Coronary artery (tissue), 2 donors: ENCODE results near the gene RANBP3.
"Not testable (repeated sequence)": the region's sequence is repeated elsewhere in the genome, so short reads cannot be mapped to it uniquely, and the experiment has no call there.

Experiments
- DNase-seq: peaks from one replicate; pipeline ENCODE4 v3.0.0-alpha.2; 2017; ENCODE audit warnings: low spot score
- H3K27ac ChIP-seq, 2 donors: fragments of 200-600 bp; sonication (generic); one replicate each; pipeline ENCODE4 v1.5.1; 2016 to 2019
- H3K4me3 ChIP-seq: fragments of 200-600 bp; sonication (generic); 2 replicates; pipeline ENCODE4 v1.5.1; 2016; ENCODE audit warnings: mild to moderate bottlenecking, moderate library complexity
- TF ChIP-seq, protein P1 (sequence below): fragments of 200-600 bp; sonication (generic); IDR thresholded peaks from one replicate; pipeline ENCODE4 v1.5.1; 2019; ENCODE audit warnings: antibody characterized with exemption

RANBP3 gene

DNA sequence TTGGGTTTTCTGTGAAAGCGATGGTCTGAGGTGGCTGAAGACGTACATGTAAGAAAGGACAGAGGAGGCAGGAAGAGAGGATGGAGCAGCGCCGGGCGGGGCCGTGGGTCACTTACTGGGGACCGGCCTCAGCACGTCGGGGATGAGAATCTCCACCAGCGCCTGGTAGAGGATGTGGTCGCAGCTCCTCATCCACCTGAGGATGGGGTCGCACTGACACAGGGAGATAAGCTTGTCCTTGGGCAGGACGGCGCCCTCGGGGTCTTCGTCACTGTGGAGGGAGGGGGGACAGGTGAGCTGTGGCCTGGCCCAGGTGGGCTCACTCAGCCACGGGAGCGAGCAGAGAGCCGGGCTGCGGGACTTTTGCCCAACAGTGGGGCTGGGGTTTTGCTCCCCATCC, 29.0 kb upstream of the RANBP3 start:
- TF ChIP-seq, protein P1, sequence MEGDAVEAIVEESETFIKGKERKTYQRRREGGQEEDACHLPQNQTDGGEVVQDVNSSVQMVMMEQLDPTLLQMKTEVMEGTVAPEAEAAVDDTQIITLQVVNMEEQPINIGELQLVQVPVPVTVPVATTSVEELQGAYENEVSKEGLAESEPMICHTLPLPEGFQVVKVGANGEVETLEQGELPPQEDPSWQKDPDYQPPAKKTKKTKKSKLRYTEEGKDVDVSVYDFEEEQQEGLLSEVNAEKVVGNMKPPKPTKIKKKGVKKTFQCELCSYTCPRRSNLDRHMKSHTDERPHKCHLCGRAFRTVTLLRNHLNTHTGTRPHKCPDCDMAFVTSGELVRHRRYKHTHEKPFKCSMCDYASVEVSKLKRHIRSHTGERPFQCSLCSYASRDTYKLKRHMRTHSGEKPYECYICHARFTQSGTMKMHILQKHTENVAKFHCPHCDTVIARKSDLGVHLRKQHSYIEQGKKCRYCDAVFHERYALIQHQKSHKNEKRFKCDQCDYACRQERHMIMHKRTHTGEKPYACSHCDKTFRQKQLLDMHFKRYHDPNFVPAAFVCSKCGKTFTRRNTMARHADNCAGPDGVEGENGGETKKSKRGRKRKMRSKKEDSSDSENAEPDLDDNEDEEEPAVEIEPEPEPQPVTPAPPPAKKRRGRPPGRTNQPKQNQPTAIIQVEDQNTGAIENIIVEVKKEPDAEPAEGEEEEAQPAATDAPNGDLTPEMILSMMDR, result no peak
- no peak overlapping the region for H3K27ac ChIP-seq
- no peak overlapping the region for H3K4me3 ChIP-seq
- no peak for DNase-seq

DNA sequence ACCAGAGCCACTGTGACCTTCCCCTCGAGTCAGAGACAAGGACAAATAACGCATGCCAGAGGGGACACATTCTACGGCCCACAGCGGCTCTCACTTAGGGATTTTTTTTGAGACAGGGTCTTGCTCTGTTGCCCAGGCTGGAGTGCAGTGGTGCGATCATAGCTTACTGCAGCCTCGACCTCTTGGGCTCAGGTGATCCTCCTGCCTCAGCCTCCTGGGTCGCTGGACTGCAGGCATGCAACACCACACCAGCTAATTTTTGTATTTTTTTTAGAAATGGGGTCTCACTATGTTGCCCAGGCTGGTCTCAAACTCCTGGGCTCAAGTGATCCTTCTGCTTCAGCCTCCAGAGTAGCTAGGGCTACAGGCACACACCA, 28.1 kb upstream of the RANBP3 start:
- H3K4me3 ChIP-seq, DNase-seq, H3K27ac ChIP-seq: not testable (repeated sequence)

DNA sequence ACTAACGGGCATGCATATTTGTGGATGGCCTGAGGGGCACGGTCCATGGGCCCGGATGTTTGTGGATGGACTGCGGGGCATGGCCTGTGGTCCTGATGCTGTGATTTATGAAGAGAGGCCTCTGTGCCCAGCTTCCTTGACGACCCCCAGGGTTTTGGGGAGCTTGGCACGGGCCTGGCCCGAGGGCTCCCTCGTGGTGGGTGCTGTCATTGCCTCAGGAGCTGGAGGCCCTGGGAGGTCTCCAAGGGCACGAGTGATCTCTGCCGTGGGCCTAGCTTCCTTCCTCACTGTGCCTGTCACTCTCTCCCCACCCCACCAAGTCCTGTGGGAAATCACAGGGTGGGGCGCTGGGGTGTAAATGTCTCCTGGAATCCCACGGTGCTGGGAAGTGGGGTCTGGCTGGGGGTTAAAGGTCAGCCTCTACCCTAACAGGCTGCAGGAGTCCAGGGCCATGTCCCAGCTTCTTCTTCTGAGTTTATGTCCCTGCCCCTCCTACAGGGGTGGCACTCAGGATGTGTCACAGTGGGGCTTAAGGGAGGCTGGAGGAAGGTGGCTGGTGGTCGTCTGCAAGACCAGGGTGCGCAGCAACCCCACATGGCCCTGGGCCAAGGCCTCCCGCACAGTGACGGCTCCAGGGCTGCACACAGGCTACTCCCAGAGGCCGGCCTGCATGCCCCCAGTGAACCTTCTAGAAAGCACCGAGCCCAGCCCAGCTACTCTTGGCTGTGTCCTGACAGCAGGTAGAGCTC, 27.6 kb upstream of the RANBP3 start:
- no peak overlapping the region for H3K27ac ChIP-seq
- TF ChIP-seq, protein P1, result no peak
- no peak overlapping the region for H3K4me3 ChIP-seq
- peak; percentile 55 for DNase-seq

DNA sequence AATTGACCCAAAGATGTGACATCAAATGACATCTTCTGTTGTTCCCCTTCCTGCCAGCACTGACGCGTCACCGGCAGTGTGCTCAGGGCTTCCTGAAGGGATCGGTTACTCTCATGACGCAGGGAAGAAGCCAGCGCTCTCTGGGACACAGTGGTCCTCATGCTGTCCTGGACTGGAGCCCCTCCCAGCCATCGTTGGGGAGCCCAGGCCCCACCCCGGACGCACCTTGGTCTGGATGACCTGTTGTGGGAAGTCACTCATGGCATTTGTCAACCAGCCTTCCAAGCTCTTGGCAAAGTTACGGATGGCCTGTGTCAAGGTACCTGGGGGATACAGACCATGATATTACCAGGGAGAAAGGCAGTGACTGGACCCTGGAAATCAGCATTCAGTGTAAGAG, 26.0 kb upstream of the RANBP3 start:
- Histone ChIP-seq H3K27ac (no peak overlapping the region), H3K4me3 (no peak overlapping the region)
- TF ChIP-seq, protein P1, result no peak
- DNase-seq, result peak; percentile 46

DNA sequence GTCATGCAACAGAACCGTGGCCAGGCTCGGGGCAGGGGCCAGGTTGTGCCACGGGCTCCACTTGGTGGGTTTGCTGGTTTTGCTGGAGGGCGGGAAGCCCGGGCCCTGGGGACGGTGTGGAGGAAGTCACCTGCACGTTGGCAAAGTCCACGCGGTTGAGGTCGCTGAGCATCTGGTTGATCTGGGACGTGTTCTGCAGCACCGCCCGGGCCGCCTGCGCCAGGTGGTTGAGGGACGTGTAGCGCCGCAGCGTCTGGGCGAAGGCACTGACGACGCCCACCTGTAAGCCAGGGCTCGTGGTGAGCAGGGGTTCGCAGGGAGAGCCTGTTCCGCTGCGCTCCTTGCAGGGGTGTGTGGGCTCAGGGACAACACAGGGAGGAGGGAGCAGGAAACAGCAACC, 24.7 kb upstream of the RANBP3 start:
- no peak overlapping the region for H3K27ac ChIP-seq
- TF ChIP-seq, protein P1, result no peak

DNA sequence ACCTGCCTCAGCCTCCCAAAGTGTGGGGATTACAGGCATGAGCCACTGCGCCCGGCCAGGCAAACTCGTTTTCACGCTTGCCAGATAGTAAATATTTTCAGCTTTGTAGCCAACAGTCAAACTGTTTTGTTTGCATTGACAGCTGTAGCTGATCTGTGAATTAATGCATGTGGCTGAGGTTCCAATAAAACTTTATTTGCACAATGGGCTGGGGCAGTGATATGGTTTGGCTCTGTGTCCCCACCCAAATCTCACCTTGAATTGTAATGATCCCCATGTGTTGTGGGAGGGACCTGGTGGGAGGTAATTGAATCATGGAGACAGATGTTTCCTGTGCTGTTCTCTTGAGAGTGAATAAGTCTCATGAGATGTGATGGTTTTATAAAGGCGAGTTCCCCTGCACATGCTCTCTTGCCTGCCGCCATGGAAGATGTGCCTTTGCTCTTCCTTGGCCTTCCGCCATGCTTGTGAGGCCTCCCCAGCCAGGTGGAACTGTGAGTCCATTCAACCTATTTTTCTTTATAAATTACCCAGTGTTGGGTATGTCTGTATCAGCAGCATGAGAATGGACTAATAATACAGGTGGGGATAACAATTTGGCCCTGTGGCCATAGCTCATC, 22.4 kb upstream of the RANBP3 start:
- TF ChIP-seq, protein P1, result no peak
- DNase-seq, result no peak
- Histone ChIP-seq H3K4me3 (no peak overlapping the region), H3K27ac (no peak overlapping the region)

More for the DNA sequence above, 24.7 kb upstream of the RANBP3 start:
- DNase-seq, result no peak
- H3K4me3 ChIP-seq, result no peak overlapping the region

DNA sequence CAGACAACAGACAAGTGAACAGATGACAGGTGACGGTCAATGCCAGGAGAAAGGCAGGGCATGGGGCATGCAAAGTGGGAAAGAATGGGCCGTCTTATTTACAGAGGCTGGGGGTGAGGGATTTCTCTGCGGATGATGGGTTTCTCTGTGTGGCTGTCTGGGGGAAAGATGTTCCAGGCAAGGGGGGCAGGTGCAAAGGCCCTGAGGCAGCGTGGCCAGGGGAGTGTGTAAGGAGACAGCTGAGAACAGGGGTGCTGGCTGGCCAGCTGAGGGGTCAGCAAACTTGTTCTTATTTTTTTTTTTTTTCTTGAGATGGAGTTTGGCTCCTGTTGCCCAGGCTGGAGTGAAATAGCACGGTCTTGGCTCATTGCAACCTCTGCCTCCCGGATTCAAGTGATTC, 21.8 kb upstream of the RANBP3 start:
- TF ChIP-seq, protein P1, result no peak
- DNase-seq, result no peak
- H3K27ac ChIP-seq, result no peak overlapping the region
- H3K4me3 ChIP-seq, result no peak overlapping the region
